RWPE2 (cell line): ENCODE results near the gene CRYBA2.

Source experiments
- ATAC-seq: fragments of 200-7000 bp; cut with Tn5 transposase; 3 replicates; pipeline ENCODE4 v1.9.1; 2021; ENCODE audit warnings: low read depth
- DNase-seq: peaks from one replicate; pipeline ENCODE4 v3.0.0-alpha.2; 2020; ENCODE audit warnings: low spot score
- H3K27ac ChIP-seq: fragments of 450-650 bp; 2 replicates; pipeline ENCODE4 v1.5.1; 2017; ENCODE audit warnings: mild to moderate bottlenecking; ENCODE audit not compliant: poor library complexity, severe bottlenecking
- H3K27me3 ChIP-seq: fragments of 250-450 bp; sonication (Bioruptor Pico); 2 replicates; pipeline ENCODE4 v1.5.1; 2021; ENCODE audit warnings: mild to moderate bottlenecking, moderate library complexity; ENCODE audit not compliant: insufficient read depth, poor library complexity, severe bottlenecking
- H3K36me3 ChIP-seq: fragments of 250-450 bp; sonication (Bioruptor Pico); 2 replicates; pipeline ENCODE4 v1.5.1; 2020; ENCODE audit warnings: low read depth, mild to moderate bottlenecking, moderate library complexity
- H3K4me1 ChIP-seq: fragments of 250-450 bp; sonication (Bioruptor Pico); 2 replicates; pipeline ENCODE4 v1.5.1; 2021; ENCODE audit warnings: mild to moderate bottlenecking, moderate library complexity; ENCODE audit not compliant: insufficient read depth, poor library complexity, severe bottlenecking
- H3K4me3 ChIP-seq: fragments of 250-450 bp; sonication (Bioruptor Pico); 2 replicates; pipeline ENCODE4 v1.5.1; 2021; ENCODE audit warnings: mild to moderate bottlenecking, moderate library complexity; ENCODE audit not compliant: severe bottlenecking
- H3K9me3 ChIP-seq: fragments of 250-450 bp; sonication (Bioruptor Pico); 2 replicates; pipeline ENCODE4 v1.5.1; 2021; ENCODE audit warnings: mild to moderate bottlenecking, moderate library complexity; ENCODE audit not compliant: severe bottlenecking
- CTCF ChIP-seq: fragments of 450-650 bp; IDR thresholded peaks from one replicate; pipeline ENCODE4 v1.5.1; 2017; ENCODE audit warnings: mild to moderate bottlenecking, moderate library complexity; ENCODE audit not compliant: poor library complexity, severe bottlenecking

CRYBA2 gene

GRCh38 chr2:219021591-219021990 is 28.4 kb upstream of the CRYBA2 start:
- H3K4me3 ChIP-seq = no peak overlapping the region
- ATAC-seq = no peak
- H3K27ac ChIP-seq = no peak overlapping the region
- DNase-seq = no peak
- H3K4me1 ChIP-seq = no peaks in the 10 kb centered on the region
- no peaks in the 10 kb centered on the region for H3K36me3 ChIP-seq
- no peak for TF ChIP-seq CTCF
- no peaks in the 10 kb centered on the region for H3K9me3 ChIP-seq
- no peaks in the 10 kb centered on the region for H3K27me3 ChIP-seq

- no peaks in the 10 kb centered on the region for H3K36me3 ChIP-seq
- no peaks in the 10 kb centered on the region for H3K27me3 ChIP-seq
- no peak overlapping the region for H3K27ac ChIP-seq
- H3K9me3 ChIP-seq = no peaks in the 10 kb centered on the region
- H3K4me1 ChIP-seq = no peaks in the 10 kb centered on the region
- TF ChIP-seq CTCF = no peak
- DNase-seq (no peak), ATAC-seq (0 out of 3 replicates have a peak, but pooled peaks have one; percentile 9)
- no peak overlapping the region for H3K4me3 ChIP-seq
Measured at GRCh38 chr2:219020604-219021365, 27.6 kb upstream of the CRYBA2 start.

- H3K36me3 ChIP-seq = no peaks in the 10 kb centered on the region
- ATAC-seq = no peak
- TF ChIP-seq CTCF = no peak
- H3K9me3 ChIP-seq = no peaks in the 10 kb centered on the region
- H3K27me3 ChIP-seq = no peaks in the 10 kb centered on the region
- no peak overlapping the region for H3K4me3 ChIP-seq
- no peak for DNase-seq
- no peak overlapping the region for H3K27ac ChIP-seq
- no peaks in the 10 kb centered on the region for H3K4me1 ChIP-seq
Measured at GRCh38 chr2:219019436-219019835, 26.2 kb upstream of the CRYBA2 start.

- Histone ChIP-seq H3K27ac (no peak overlapping the region), H3K4me3 (no peak overlapping the region), H3K9me3 (no peaks in the 10 kb centered on the region), H3K4me1 (no peaks in the 10 kb centered on the region), H3K36me3 (no peaks in the 10 kb centered on the region), H3K27me3 (no peaks in the 10 kb centered on the region)
- no peak for ATAC-seq
- DNase-seq = peak; percentile 43
- no peak for TF ChIP-seq CTCF
Measured at GRCh38 chr2:219018726-219019125, 25.5 kb upstream of the CRYBA2 start.

GRCh38 chr2:219018286-219018685 is 25.1 kb upstream of the CRYBA2 start:
- TF ChIP-seq CTCF = no peak
- H3K4me1 ChIP-seq = no peaks in the 10 kb centered on the region
- ATAC-seq (no peak), DNase-seq (peak; percentile 15)
- no peak overlapping the region for H3K4me3 ChIP-seq
- H3K9me3 ChIP-seq = no peaks in the 10 kb centered on the region
- no peaks in the 10 kb centered on the region for H3K27me3 ChIP-seq
- H3K36me3 ChIP-seq = no peaks in the 10 kb centered on the region
- no peak overlapping the region for H3K27ac ChIP-seq
